ENCODE results near the gene CKAP2L.

CKAP2L gene

GRCh38 chr2:112705575-112705974 lies 58.8 kb downstream of the CKAP2L start:
- DNase-seq, result no peak

- no peak for DNase-seq
These were observed 60.7 kb downstream of the CKAP2L start for GRCh38 chr2:112703684-112704083.

DNA sequence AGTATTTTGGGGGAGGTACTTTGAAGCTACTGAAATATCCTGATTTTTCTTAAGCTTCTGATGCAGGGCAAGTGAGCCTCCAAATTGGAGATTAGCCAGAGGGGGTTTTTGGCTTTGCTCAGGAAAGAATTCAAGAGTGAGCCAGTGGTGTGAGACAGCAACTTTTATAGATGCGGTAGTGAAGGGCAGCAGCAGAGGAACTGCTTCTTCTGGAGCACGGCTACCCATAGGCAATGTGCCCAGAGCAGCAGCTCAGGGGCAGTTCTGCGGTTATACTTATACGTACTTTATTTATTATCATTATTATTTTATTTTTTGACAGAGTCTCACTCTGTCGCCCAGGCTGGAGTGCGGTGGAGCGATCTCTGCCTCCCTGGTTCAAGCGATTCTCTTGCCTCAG lies 63.4 kb downstream of the CKAP2L start:
- no peak for DNase-seq

GRCh38 chr2:112699984-112700667 lies 64.3 kb downstream of the CKAP2L start:
- no peak for DNase-seq

- no peak for DNase-seq
These were observed 65.4 kb downstream of the CKAP2L start for GRCh38 chr2:112698834-112699515.

DNA sequence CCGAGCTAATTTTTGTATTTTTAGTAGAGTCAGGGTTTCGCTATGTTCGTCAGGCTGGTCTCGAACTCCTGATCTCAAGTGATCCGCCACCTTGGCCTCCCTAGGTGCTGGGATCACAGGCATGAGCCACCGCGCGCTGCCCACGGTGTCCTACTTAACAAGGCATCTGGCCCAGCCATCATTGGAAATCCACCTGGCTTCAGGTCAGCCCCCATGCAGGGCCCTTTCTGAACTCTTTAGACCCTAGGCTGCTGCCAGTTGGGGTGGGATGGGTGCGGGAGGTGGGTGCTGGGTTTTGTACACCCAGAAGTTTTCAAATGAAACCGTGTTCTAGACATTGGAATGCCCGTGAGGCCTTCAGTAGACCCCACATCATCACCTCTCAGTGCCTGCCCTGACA lies 70.2 kb downstream of the CKAP2L start:
- DNase-seq, result no peak

DNA sequence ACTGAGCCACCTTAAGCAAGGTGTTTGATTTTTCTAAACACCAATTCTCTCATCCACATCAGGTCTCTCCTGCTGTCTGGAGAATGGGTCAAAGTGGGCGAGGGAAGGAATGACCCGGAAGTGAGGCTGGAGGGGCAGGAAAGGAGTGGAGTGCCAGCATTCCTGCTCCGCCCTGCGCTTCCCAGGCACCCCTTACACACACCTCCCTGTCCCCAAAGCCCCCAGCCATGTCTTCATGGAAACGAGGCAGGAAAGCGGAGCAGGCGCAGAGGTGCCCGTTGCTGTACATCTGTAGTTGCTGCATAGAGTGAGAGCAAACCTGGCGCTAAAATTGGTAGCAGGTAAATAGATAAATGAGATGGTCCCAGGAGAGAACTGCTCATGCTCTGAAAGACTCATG lies 70.8 kb downstream of the CKAP2L start:
- DNase-seq, result no peak

- DNase-seq, result peak; percentile 34
These were observed 71.5 kb downstream of the CKAP2L start for GRCh38 chr2:112692918-112693317.

DNA sequence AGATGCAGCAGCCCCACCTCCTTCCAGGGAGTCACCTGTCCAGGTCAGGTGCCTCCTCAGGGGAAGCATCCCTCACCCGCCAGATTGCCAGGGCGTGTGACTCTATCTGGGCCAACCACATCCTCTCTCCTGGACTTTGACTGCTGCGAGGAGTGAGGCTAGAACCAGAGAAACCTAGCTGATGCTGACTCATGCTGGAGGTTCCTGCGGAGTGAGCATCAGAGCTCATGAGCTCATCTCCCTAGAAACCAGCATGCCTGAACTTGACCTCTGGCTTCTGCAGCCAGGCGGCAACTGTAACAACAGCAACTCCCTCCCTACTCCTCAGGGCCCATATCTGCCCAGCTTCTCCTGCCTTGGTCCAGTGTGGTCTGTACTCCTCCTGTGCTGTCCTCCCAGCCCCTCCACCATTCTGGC lies 71.9 kb downstream of the CKAP2L start:
- DNase-seq, result peak; percentile 29

GRCh38 chr2:112691881-112692281 lies 72.5 kb downstream of the CKAP2L start:
- no peak for DNase-seq

- peak; percentile 56 for DNase-seq
These were observed 73.5 kb downstream of the CKAP2L start for GRCh38 chr2:112690853-112691401.

- DNase-seq, result no peak
These were observed 76.1 kb downstream of the CKAP2L start for GRCh38 chr2:112688086-112688880.

DNA sequence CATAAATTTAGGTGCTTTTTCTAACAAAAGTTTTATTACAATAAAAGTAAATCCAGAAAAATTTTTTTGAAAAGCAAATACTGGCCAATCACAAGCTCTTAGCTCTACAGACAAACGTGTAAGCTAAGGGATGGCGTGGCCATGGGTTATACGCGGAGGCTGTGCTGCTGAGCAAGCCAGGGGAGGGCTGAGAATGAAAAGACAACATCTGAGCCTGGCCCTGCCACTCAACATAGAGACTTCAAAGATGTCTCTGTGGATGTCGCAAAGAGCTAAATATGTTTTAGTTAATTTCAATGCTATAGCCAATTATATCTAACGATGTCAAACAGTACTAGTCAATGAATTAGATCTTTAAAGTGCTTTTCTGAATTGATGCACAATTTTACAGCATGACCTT lies 76.9 kb downstream of the CKAP2L start:
- no peak for DNase-seq

Measured in stimulated activated CD4-positive, alpha-beta T cell treated with anti-CD3 and anti-CD28 coated beads, Interleukin-4, amount 100 ng/mL, for 1 hour (primary cell).